Thyroid gland (tissue), 4 donors: ENCODE data around the gene LRBA.

Source experiments
- CTCF ChIP-seq, 6 experiments: fragments of 200-600 bp in 3 of 6; fragments of 450-650 bp in 3 of 6; sonication (generic) in 3 of 6; IDR thresholded peaks; one replicate each; pipeline ENCODE4 v1.5.1; 2016 to 2019; ENCODE audit warnings: antibody characterized with exemption in 6 of 6, mild to moderate bottlenecking in 2 of 6, inconsistent platforms in 1 of 6, moderate library complexity in 1 of 6
- POLR2A ChIP-seq, 2 donors: fragments of 450-650 bp; IDR thresholded peaks; one replicate each; pipeline ENCODE4 v1.6.1; 2017; ENCODE audit warnings: antibody characterized with exemption in 2 of 2, mild to moderate bottlenecking in 2 of 2, moderate library complexity in 1 of 2

GRCh38 chr4:150990993-150991392, 24.1 kb downstream of the LRBA start:
- no peak for TF ChIP-seq CTCF (IDR thresholded peaks at IDR 0.05)
- TF ChIP-seq POLR2A (IDR thresholded peaks at IDR 0.05) = no peak
